ENCODE measurements around the gene GRN.
"Not testable (repeated sequence)": the region's sequence is repeated elsewhere in the genome, so short reads cannot be mapped to it uniquely, and the experiment has no call there.

Gene GRN

GRCh38 chr17:44334315-44334714 is 10.8 kb upstream of the GRN start:
- CTCF ChIA-PET: interaction anchor here (1.0 to 15.0 kb wide), 5 partner anchors 15 to 132 kb away, joined by 4 to 250 read pairs (median 6); partner anchors contain the start of genes FAM171A2, GRN and UBTF
- POLR2A ChIA-PET: no interaction called here
- no peak for DNase-seq (ENCODE audit: extremely low spot score)
- TF ChIP-seq CTCF (IDR thresholded peaks at IDR 0.05; ENCODE audit: control extremely low read depth, extremely low read depth, low read depth, missing control alignments): no peak

GRCh38 chr17:44334727-44335126 is 10.4 kb upstream of the GRN start:
- POLR2A ChIA-PET: no interaction called here
- CTCF ChIA-PET: interaction anchor here (1.0 to 15.0 kb wide), 6 partner anchors 15 to 132 kb away, joined by 4 to 250 read pairs (median 6); partner anchors contain the start of genes FAM171A2, GRN and UBTF
- DNase-seq (ENCODE audit: extremely low spot score): no peak
- TF ChIP-seq CTCF (IDR thresholded peaks at IDR 0.05; ENCODE audit: control extremely low read depth, extremely low read depth, low read depth, missing control alignments): no peak

GRCh38 chr17:44335564-44335963 is 9.5 kb upstream of the GRN start:
- POLR2A ChIA-PET: no interaction called here
- TF ChIP-seq CTCF (IDR thresholded peaks at IDR 0.05; ENCODE audit: control extremely low read depth, extremely low read depth, low read depth, missing control alignments): no peak
- DNase-seq (ENCODE audit: extremely low spot score): no peak
- CTCF ChIA-PET: interaction anchor here (1.2 to 15.0 kb wide), 6 partner anchors 11 to 131 kb away, joined by 3 to 250 read pairs (median 8); partner anchors contain the start of genes FAM171A2, GRN, SLC25A39 and UBTF

- TF ChIP-seq CTCF (IDR thresholded peaks at IDR 0.05; ENCODE audit: control extremely low read depth, extremely low read depth, low read depth, missing control alignments): no peak
- CTCF ChIA-PET: interaction anchor here (1.2 to 15.0 kb wide), 6 partner anchors 11 to 132 kb away, joined by 3 to 250 read pairs (median 8); partner anchors contain the start of genes FAM171A2, GRN, SLC25A39 and UBTF
- DNase-seq (ENCODE audit: extremely low spot score): no peak
- POLR2A ChIA-PET: no interaction called here
These were observed 9.1 kb upstream of the GRN start for GRCh38 chr17:44335968-44336367.

GRCh38 chr17:44338702-44339101 is 6.4 kb upstream of the GRN start:
- DNase-seq (ENCODE audit: extremely low spot score): no peak
- ChIA-PET CTCF (interaction anchor here (1.0 to 15.0 kb wide), 4 partner anchors 8 to 123 kb away, joined by 4 to 250 read pairs (median 119); partner anchors contain the start of genes GRN and UBTF), POLR2A (no interaction called here)

GRCh38 chr17:44340553-44340952 is 4.5 kb upstream of the GRN start:
- POLR2A ChIA-PET; DNase-seq (ENCODE audit: extremely low spot score): not testable (repeated sequence)
- CTCF ChIA-PET: interaction anchor here (0.9 to 18.4 kb wide), 4 partner anchors 6 to 155 kb away, joined by 3 to 250 read pairs (median 242); partner anchors contain the start of genes GRN and UBTF

More at GRCh38 chr17:44338702-44339101, 6.4 kb upstream of the GRN start:
- no peak for TF ChIP-seq CTCF (IDR thresholded peaks at IDR 0.05; ENCODE audit: control extremely low read depth, extremely low read depth, low read depth, missing control alignments)

- TF ChIP-seq CTCF (IDR thresholded peaks at IDR 0.05; ENCODE audit: control extremely low read depth, extremely low read depth, low read depth, missing control alignments): no peak
- CTCF ChIA-PET: interaction anchor here (1.1 to 18.4 kb wide), 5 partner anchors 9 to 180 kb away, joined by 3 to 250 read pairs (median 13); partner anchors contain the start of gene FAM171A2
- POLR2A ChIA-PET: no interaction called here
- DNase-seq (ENCODE audit: extremely low spot score): no peak
These were observed 1.4 kb upstream of the GRN start for GRCh38 chr17:44343510-44344209.
